ENCODE measurements around the gene ALG14. TPM values are rescaled to one million over a fixed set of nuclear protein-coding genes. Genes with fewer than 3 reads are reported as not detected.
"Not testable (repeated sequence)": the region's sequence is repeated elsewhere in the genome, so short reads cannot be mapped to it uniquely, and the experiment has no call there.

The ALG14 gene
- total RNA-seq, 1 donor from 2014 or later: 2.9 TPM

GRCh38 chr1:95092891-95093290 lies 20.1 kb upstream of the ALG14 start:
- intact Hi-C loops (cut with DNase I); ATAC-seq (ENCODE audit: poor library complexity); DNase-seq: not testable (repeated sequence)

- intact Hi-C loops (cut with DNase I); DNase-seq; ATAC-seq (ENCODE audit: poor library complexity): not testable (repeated sequence)
Measured at GRCh38 chr1:95091290-95091689, 18.5 kb upstream of the ALG14 start.

GRCh38 chr1:95089650-95090287 lies 17.0 kb upstream of the ALG14 start:
- no peak for DNase-seq

GRCh38 chr1:95088303-95088702 lies 15.6 kb upstream of the ALG14 start:
- ATAC-seq (ENCODE audit: poor library complexity): no peak
- intact Hi-C loops (cut with DNase I): no loop called here
- no peak for DNase-seq

More at GRCh38 chr1:95089650-95090287, 17.0 kb upstream of the ALG14 start:
- ATAC-seq (ENCODE audit: poor library complexity): no peak
- intact Hi-C loops (cut with DNase I): no loop called here

GRCh38 chr1:95086949-95087533 lies 14.3 kb upstream of the ALG14 start:
- peak; percentile 89 for ATAC-seq (ENCODE audit: poor library complexity)
- intact Hi-C loops (cut with DNase I): no loop called here
- no peak for DNase-seq

- ATAC-seq (ENCODE audit: poor library complexity) (no peak), DNase-seq (no peak)
- intact Hi-C loops (cut with DNase I): no loop called here
Measured at GRCh38 chr1:95085376-95085775, 12.6 kb upstream of the ALG14 start.

- intact Hi-C loops (cut with DNase I): no loop called here
- DNase-seq (no peak), ATAC-seq (ENCODE audit: poor library complexity) (peak; percentile 51)
Measured at GRCh38 chr1:95084317-95085176, 11.8 kb upstream of the ALG14 start.

GRCh38 chr1:95080879-95081278 lies 8.1 kb upstream of the ALG14 start:
- no peak for DNase-seq
- intact Hi-C loops (cut with DNase I): no loop called here
- ATAC-seq (ENCODE audit: poor library complexity): no peak

GRCh38 chr1:95080446-95080845 lies 7.7 kb upstream of the ALG14 start:
- ATAC-seq (ENCODE audit: poor library complexity) (no peak), DNase-seq (no peak)
- intact Hi-C loops (cut with DNase I): no loop called here

- intact Hi-C loops (cut with DNase I): no loop called here
- ATAC-seq (ENCODE audit: poor library complexity) (no peak), DNase-seq (no peak)
Measured at GRCh38 chr1:95076034-95076433, 3.3 kb upstream of the ALG14 start.

- DNase-seq (no peak), ATAC-seq (ENCODE audit: poor library complexity) (peak; percentile 7)
- intact Hi-C loops (cut with DNase I): loop anchor here (5.0 kb wide), 1 partner anchor 159 kb away; the partner anchor contains the start of gene RWDD3
Measured at GRCh38 chr1:95073446-95073845, 695 bp upstream of the ALG14 start.

- DNase-seq (no peak), ATAC-seq (ENCODE audit: poor library complexity) (no peak)
- intact Hi-C loops (cut with DNase I): loop anchor here (5.0 kb wide), 1 partner anchor 160 kb away; the partner anchor contains the start of gene RWDD3
Measured at GRCh38 chr1:95072117-95072516, 634 bp downstream of the ALG14 start.

- DNase-seq: no peak
- no peak for ATAC-seq (ENCODE audit: poor library complexity)
- intact Hi-C loops (cut with DNase I): loop anchor here (5.0 kb wide), 1 partner anchor 161 kb away; the partner anchor contains the start of gene RWDD3
Measured at GRCh38 chr1:95071539-95071938, 1.2 kb downstream of the ALG14 start.

- no peak for ATAC-seq (ENCODE audit: poor library complexity)
- intact Hi-C loops (cut with DNase I): loop anchor here (5.0 kb wide), 1 partner anchor 163 kb away; the partner anchor contains the start of gene RWDD3
- no peak for DNase-seq
Measured at GRCh38 chr1:95069710-95070093, 3.0 kb downstream of the ALG14 start.

- ATAC-seq (ENCODE audit: poor library complexity): no peak
- no peak for DNase-seq
- intact Hi-C loops (cut with DNase I): no loop called here
Measured at GRCh38 chr1:95068956-95069709, 3.6 kb downstream of the ALG14 start.

GRCh38 chr1:95067568-95067967 lies 5.2 kb downstream of the ALG14 start:
- ATAC-seq (ENCODE audit: poor library complexity) (no peak), DNase-seq (no peak)
- intact Hi-C loops (cut with DNase I): no loop called here

- ATAC-seq (ENCODE audit: poor library complexity) (no peak), DNase-seq (no peak)
- intact Hi-C loops (cut with DNase I): no loop called here
Measured at GRCh38 chr1:95067062-95067461, 5.7 kb downstream of the ALG14 start.

GRCh38 chr1:95061445-95062006 lies 11.2 kb downstream of the ALG14 start:
- intact Hi-C loops (cut with DNase I): no loop called here
- ATAC-seq (ENCODE audit: poor library complexity) (no peak), DNase-seq (no peak)

All from Right ventricle myocardium superior (tissue), 1 donor.